GM21529 (cell line): ENCODE data around the gene EIF6.

ENCODE experiments used
- ATAC-seq: cut with Tn5 transposase; IDR thresholded peaks from one replicate; pipeline ENCODE4 v1.9.1; 2021; ENCODE audit not compliant: unreplicated experiment

Gene EIF6

DNA sequence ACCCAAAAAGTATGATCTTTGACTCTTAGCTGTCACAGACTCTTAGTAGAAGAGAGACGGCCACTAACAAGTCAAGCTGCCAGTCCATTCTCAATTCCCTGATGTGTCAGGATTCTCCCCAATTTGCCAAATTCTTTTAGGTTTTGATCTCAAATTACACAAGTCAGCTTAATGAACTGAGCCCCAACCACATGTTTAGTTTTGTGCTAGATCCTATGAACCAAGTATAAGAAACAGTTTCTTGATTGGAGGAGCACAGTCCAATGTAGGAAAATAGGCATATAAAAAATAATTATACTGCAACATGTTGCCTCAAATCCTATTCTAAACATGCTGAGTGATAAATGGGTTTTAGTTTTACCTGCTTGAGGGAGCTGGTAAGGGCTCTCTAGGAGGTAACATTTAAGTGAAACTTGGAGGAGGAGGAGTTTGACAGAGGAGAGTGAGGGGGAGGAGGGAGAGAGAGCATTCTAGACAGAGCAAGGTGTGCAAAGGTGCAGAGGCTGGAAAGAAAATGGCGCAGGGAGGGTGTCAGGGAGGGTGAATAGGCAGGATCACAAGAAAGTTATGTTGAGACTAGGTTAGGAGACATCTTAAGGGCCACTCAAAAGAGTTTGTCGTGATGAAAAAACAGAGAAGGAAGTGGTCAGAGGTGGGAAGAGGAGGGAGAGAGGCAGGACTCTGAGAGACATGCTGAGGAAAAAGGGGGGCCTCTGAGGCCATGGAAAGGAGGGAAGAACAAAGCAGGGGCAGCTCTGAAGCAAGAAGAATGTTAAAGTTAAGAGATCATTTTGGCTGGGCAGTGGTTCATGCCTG lies 30.5 kb upstream of the EIF6 start:
- ATAC-seq = no peak

GRCh38 chr20:35312318-35312717 lies 27.7 kb upstream of the EIF6 start:
- no peak for ATAC-seq

GRCh38 chr20:35311822-35312221 lies 27.2 kb upstream of the EIF6 start:
- ATAC-seq = no peak

- no peak for ATAC-seq
Measured at GRCh38 chr20:35311409-35311808, 26.8 kb upstream of the EIF6 start.

DNA sequence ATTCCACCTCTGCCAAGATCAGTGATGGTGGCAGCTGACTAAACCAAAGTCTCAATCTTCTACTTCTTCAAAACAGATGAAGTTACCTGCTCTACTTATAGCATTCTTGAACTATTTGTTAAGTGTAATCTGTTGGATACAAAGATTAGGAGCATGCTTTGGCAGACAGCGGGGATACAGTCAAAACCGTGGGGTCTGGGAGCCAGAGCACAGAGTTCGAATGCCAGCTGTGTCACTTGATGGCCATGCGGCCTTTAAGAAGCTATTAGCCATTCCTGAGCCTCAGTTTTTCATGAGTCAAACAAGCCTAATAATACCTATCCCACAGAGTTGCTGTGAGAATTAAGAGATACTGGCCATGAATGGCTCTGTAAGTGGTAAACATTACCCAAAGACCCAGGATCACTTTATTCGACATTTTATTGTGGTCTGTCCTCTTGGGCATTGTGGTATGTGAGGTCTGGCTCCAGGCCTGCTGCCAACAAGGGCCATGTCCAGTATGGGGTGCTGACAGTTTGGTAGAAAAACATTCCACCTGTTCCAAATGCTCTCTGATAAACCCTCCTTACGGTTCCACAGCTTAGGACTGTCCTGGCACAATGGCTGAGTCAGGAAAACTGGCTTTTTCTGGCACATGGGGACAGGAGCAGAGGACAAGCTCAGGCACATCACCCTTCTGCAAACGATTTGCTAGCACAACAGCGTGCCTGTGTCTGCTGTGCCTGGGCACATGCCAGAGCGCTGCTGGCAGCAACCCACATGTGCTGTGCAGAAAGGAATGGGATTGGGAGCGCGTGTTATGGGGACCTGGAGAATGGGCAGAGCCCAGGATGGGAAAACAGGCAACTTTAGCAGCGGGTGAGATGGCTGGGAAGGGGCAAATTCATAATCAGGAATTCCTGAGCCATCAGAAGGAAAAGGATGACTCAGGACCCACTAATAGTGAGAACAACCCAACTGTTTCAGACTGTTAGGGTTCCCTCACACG lies 23.4 kb upstream of the EIF6 start:
- no peak for ATAC-seq

DNA sequence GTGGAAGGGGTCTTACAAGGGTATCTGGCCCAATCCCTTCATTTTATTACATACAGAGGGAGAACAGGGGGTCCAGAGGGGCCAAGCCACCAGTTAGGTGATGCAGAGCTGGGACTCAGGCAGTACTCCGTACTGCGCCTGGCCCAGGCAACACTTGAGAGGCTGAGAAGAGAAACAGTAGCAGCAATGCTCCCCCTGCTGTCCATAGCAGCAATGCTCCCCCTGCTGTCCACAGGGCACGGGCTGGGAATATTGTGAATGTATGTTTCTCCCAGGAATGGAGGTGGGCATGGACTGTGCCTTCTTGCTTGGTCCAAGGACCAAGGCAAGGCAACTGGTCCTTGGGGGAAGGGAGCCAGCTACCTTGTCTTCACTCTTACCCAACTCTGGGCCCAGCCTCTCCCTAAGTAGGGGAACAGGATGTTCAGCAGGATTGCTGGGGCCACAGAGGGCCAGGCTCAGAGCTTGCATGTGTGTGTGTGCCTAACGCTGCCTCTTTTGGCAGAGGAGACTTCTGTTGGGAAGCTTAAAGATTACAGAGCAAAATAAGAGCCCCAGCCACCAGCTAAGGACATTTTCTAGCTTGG lies 22.5 kb upstream of the EIF6 start:
- no peak for ATAC-seq

DNA sequence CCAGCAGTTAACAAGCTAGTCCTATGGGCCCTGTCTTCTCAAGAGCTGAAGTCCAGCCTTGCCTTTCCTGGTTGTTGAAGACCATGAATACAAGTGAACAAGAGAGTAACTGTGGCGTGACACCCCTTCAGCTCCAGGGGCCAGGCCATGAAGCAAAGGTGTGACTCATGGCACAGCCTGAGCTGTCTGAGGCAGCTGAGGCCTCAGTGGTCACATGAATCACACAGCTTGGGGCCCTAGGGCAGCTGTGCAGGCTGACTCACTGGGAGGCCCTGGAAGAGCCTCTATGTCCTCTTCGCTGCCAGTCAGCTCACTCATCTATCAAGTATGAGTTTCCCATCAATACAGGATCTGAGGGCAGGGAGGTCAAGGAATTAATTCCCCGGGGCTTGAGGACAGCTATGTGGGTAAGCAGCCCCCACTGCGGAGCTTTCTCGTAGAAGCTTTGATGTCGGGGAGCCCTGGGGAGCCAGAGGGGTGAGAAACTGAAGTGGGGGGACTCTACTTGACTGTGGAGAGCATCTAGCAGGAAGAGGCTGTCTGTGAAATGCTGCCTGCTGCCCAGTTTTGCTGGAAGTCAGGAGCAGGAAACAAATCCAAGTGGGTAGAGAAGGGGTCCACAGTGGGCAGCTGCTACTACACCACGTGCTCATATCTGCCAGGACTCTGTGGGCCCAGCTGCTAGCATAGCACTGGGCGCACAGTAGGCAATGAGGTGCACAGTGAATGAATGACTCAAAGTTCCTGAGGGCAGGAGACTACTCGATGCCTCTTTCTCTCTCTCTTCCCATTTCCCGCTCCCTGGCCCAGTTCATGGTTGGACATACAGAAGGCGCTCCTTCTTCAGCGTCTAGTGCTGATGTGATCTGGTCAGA lies 21.3 kb upstream of the EIF6 start:
- no peak for ATAC-seq

DNA sequence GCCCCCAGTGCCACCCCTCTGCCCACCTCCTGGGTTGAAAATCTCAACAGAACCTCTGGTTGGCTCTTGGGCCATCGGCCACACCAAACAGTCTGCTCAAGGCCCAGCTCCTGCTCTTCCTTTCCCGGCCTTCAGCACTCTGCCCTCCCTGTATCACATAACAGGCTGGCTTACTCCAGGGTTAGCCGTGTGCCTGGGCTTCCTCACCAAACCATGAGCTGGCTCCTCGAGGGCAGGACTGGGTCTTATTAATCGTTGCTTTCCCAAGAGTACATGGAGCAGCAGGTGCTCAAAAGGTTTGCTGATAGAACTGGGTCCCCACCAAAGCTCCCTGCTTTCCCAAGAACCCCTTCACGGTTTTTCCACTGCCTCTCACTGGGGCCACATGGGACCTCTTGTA lies 20.4 kb upstream of the EIF6 start:
- no peak for ATAC-seq

DNA sequence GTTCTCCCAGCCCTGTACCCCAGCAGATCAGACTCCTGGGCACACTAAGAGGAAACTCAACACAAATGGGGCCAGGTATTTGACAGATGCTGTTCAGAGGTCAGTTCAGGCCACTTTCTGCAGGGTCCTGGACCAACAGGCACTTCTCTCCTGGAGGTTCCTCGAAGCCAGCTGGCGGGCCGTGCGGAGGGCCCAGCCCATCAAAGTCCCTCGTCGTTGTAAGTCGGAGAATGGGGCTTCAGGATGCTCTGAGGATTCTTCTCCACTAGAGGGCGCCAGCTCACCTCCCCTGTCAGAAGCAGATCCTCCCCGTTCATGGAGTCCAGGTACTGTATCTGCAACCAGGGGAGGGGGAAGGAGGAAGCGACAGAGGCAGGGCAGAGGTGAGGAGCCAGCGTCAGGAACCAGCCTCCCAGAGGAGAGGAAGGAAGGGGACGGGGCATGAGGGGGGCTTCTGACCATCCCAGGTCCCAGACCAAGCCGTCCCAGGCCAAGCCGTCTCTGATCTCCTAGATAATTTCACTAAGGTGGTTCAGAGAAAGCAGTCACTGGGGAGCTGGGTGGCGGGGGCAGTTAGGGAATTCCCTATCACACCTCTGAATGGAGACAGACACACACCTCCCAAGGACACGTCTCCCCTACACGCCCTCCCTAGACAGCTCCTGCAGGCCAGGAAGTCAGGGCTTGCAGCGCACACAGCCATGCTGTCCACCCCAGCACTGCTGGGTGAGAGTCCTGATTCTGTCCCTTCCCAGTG lies 19.3 kb upstream of the EIF6 start:
- no peak for ATAC-seq

DNA sequence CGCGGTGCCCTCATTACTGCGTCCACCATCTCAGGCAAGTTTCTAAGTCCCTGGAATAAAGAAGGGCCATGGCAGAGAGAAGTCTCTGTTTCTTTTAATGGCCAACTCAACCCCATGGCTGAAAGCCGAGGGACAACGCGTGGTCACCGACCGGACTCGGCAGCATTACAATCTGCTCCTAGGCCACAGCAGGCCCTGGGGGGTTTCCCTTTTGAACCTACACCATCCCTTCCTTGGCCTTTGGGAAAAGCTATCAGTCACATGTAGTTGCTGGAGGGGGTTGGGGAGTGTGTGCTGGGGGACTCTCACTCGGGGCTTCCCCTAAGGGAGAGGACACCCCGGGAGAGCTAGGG lies 18.8 kb upstream of the EIF6 start:
- no peak for ATAC-seq

- no peak for ATAC-seq
Measured at GRCh38 chr20:35302421-35303335, 18.1 kb upstream of the EIF6 start.

GRCh38 chr20:35301426-35301825 lies 16.9 kb upstream of the EIF6 start:
- ATAC-seq = no peak

GRCh38 chr20:35300469-35301262 lies 16.1 kb upstream of the EIF6 start:
- no peak for ATAC-seq

DNA sequence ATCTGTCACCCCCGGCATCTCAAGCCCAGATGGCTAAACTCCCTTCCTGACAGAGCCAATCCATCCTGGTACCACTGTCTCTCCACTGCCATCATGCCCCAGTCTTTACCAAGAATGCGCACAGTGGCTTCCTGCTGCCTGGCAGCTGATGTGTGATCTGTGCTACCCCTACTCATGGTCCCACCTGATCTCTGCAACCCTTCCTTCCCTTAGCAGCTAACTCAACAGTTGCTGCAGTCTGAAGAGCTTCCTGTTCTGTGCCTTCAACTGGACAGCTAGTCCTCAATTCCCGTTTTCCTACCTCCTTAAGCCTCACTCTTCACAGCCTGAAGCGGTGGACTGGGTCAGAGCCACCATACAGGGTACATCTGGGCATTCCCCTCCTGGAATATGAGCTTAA lies 15.2 kb upstream of the EIF6 start:
- ATAC-seq = no peak

GRCh38 chr20:35298264-35298663 lies 13.7 kb upstream of the EIF6 start:
- ATAC-seq = no peak

DNA sequence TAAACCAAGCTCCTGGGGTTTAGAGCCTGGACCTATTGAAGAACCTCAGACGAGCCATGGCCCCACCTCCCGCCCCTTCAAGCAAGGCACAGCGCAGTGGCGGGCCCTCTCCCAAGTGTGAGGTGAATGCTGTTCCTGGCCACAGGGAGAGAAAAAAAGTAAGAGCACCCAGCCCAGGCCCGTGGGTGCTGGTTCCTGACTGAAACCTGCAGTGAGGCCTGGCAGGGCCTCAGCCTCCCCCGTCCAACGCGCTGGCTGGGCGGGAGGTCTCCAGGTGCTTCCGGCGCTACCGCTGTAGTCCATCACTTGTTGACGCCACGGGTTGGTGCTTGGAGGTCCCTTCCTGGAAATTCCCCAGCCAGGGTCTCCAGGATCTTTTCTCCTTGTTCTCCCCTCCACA lies 13.2 kb upstream of the EIF6 start:
- ATAC-seq = no peak

DNA sequence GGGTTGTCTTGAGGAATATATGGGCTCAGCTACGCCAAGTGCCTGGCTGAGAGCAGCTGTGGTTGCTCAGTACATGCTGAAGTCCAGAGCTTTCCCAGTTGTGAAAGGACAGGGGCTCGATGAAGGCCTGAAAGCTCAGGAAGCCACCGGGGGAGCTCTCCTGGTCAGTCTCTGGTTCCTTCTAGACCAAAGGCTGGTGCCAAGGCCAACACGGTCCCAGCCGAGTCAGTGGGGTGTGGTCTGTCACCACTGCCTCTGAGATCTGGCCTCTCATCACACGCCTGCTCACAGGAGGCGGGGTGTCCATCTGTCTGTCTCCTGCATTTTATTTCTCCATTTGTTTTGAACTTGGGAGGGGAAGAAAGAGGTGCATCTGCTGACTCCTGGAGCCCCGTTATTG lies 12.6 kb upstream of the EIF6 start:
- no peak for ATAC-seq

- no peak for ATAC-seq
Measured at GRCh38 chr20:35296101-35296554, 11.6 kb upstream of the EIF6 start.
